ENCODE measurements around the gene CBS. TPM values are rescaled to one million over a fixed set of nuclear protein-coding genes. Genes with fewer than 3 reads are reported as not detected.

CBS gene
- total RNA-seq (2022; extraction: Qiagen RNA extraction) = 8.5 to 12.9 TPM (median 10.9 TPM) in 5 replicates

DNA sequence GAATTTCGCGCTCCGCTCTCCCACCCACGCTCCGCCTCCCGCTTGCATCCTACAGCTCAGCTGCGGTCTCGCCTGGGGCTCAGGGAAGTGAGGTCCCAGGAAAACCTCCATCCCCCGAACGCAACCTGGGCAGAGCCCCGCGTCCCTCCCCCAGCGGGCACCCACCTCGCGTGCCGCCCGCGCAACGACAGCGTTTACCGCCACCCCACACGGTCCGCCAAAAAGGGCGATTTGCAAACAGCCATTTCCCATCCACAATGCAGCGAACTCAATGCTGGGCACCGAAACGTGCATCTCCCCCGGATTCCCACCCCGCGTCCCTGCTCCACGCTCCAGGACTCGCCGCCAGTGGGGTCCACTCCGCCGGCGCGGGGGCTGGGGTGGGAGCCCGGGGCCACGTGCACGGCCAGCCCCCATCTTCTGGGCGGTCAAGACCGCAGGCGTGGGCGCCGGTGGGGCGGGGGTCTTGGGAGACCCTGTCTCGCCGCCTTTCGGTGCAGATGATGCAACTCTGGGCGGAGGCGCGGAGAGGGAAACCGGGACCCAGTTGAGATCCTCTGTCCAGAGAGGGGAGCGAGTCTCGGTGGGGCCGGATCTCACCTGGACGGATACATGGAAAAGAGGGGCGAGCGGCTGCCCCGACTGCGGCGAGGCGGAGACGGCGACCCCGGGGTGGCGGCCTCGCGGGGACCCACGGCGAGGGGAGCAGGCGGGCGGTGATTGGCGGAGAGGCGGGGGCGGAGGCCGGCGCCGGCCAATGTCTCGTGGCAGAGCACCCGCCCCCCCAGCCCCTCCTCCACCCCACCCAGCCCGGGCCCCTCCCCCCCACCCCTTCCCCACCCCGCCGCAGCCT is at the start of gene CBS:
CBS (minus strand) TSS at position 666 of the 853 bp plus-strand sequence. CDS start 3,642 bp downstream, outside the sequence.

DNA sequence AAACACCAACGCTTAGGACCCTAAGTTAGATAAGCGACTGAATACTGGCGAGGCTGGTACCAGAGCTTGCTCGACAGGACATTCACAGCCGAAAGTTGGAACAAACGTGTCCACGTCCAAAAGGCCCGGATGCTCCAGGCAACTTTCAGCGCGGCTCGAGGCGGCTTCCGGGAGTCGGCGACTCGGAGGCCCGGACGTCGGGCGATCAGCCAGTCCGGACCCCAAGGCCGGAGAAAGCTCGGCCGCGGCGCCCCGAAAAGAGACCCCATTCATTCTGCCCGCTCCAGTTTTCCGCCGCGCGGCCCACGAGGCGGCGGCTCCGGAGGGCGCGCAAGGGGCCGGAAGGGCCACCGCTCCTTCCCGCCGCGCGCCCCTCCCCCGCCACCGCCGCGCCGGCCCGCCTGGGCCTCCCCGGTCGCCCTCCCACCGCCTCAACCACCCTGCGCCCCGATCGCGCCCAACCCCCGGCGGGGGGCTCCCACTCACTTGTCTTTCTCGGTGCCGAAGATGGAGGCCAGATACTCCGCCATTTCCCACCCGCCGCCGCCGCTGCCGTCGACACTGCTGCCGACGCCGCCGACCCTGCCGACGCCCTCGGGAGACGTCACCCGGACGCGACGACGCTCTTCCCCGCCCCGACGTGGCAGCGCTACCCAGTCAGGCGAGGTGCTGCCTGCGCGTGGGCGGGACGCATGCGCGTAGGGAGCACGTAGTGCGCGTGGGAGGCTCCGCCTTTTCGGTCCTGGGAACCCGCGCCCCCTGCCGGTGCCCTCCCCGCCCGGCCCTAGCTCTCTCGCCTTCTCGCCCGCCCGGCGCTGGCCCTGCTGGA is 31.5 kb upstream of the CBS start, which contains the start of gene U2AF1:
U2AF1 (minus strand) TSS at position 606 of the 829 bp plus-strand sequence; CDS start at position 530, 76 bp downstream.

Other genes starting within 250 kb of the CBS start
- 18.5 to 30.9 TPM (median 27.8 TPM) in 5 replicates for gene WDR4, start 196.3 kb downstream of the CBS start, total RNA-seq (2022; extraction: Qiagen RNA extraction)
- 19.0 to 21.4 TPM (median 20.5 TPM) in 5 replicates for gene NDUFV3, start 182.5 kb downstream of the CBS start, total RNA-seq (2022; extraction: Qiagen RNA extraction)
- not detected in 5 replicates for gene ERVH48-1, start 150.2 kb downstream of the CBS start, total RNA-seq (2022; extraction: Qiagen RNA extraction)
- 4.5 to 6.9 TPM (median 6.0 TPM) in 5 replicates for gene PKNOX1, start 101.3 kb downstream of the CBS start, total RNA-seq (2022; extraction: Qiagen RNA extraction)
- gene U2AF1, start 31.7 kb upstream of the CBS start, total RNA-seq (2022; extraction: Qiagen RNA extraction) = 49.9 to 66.0 TPM (median 60.3 TPM) in 5 replicates
- gene CRYAA, start 93.2 kb upstream of the CBS start, total RNA-seq (2022; extraction: Qiagen RNA extraction) = not detected in 5 replicates

All from A549 treated with Mapracorat at 1 μM for 4 hours (cell line).